Nephron progenitor cell (in vitro differentiated cells): ENCODE data around the gene RAD21L1.

Source experiments
- DNase-seq: peaks from one replicate; pipeline ENCODE4 v3.0.0; 2021
- H3K27ac Mint-ChIP-seq: 2 replicates; pipeline ENCODE4 v1.8.0; 2021; ENCODE audit warnings: mild to moderate bottlenecking, moderate library complexity, mixed read lengths
- H3K27me3 Mint-ChIP-seq: 2 replicates; pipeline ENCODE4 v1.8.0; 2021; ENCODE audit warnings: mild to moderate bottlenecking, low read depth, mixed read lengths; ENCODE audit not compliant: poor library complexity
- H3K36me3 Mint-ChIP-seq: 2 replicates; pipeline ENCODE4 v1.8.0; 2021; ENCODE audit warnings: low read depth, mixed read lengths
- H3K4me1 Mint-ChIP-seq: 2 replicates; pipeline ENCODE4 v1.8.0; 2021; ENCODE audit warnings: mixed read lengths
- H3K4me3 Mint-ChIP-seq: 2 replicates; pipeline ENCODE4 v1.8.0; 2021; ENCODE audit warnings: mild to moderate bottlenecking, moderate library complexity, mixed read lengths
- H3K9me3 Mint-ChIP-seq: 2 replicates; pipeline ENCODE4 v1.8.0; 2021; ENCODE audit warnings: mild to moderate bottlenecking, moderate library complexity, mixed read lengths
- TF ChIP-seq, protein P1 (sequence below): fragments of 200-600 bp; sonication (generic); IDR thresholded peaks from 2 replicates; pipeline ENCODE4 v1.5.0; 2021; ENCODE audit warnings: antibody characterized with exemption

RAD21L1 gene

GRCh38 chr20:1301031-1301529 is 75.2 kb downstream of the RAD21L1 start:
- DNase-seq = no peak
- H3K9me3 Mint-ChIP-seq = no peaks in the 10 kb centered on the region
- TF ChIP-seq, protein P1, sequence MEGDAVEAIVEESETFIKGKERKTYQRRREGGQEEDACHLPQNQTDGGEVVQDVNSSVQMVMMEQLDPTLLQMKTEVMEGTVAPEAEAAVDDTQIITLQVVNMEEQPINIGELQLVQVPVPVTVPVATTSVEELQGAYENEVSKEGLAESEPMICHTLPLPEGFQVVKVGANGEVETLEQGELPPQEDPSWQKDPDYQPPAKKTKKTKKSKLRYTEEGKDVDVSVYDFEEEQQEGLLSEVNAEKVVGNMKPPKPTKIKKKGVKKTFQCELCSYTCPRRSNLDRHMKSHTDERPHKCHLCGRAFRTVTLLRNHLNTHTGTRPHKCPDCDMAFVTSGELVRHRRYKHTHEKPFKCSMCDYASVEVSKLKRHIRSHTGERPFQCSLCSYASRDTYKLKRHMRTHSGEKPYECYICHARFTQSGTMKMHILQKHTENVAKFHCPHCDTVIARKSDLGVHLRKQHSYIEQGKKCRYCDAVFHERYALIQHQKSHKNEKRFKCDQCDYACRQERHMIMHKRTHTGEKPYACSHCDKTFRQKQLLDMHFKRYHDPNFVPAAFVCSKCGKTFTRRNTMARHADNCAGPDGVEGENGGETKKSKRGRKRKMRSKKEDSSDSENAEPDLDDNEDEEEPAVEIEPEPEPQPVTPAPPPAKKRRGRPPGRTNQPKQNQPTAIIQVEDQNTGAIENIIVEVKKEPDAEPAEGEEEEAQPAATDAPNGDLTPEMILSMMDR = no peak
- H3K27me3 Mint-ChIP-seq = peaks cover 12% of the 10 kb centered on the region
- no peaks in the 10 kb centered on the region for H3K36me3 Mint-ChIP-seq
- no peak overlapping the region for H3K4me3 Mint-ChIP-seq
- H3K4me1 Mint-ChIP-seq = peaks cover 22% of the 10 kb centered on the region
- H3K27ac Mint-ChIP-seq = no peak overlapping the region

- DNase-seq = no peak
- Mint-ChIP-seq H3K9me3 (no peaks in the 10 kb centered on the region), H3K4me1 (peaks cover 22% of the 10 kb centered on the region)
These were observed 77.1 kb downstream of the RAD21L1 start for GRCh38 chr20:1302685-1303541.

GRCh38 chr20:1304710-1305515 is 79.1 kb downstream of the RAD21L1 start:
- peak overlapping the region; percentile 37 for H3K4me3 Mint-ChIP-seq
- H3K4me1 Mint-ChIP-seq = peaks cover 36% of the 10 kb centered on the region
- DNase-seq = peak; percentile 26
- TF ChIP-seq, protein P1 = no peak
- peaks cover 6% of the 10 kb centered on the region for H3K27me3 Mint-ChIP-seq
- no peaks in the 10 kb centered on the region for H3K36me3 Mint-ChIP-seq
- H3K9me3 Mint-ChIP-seq = no peaks in the 10 kb centered on the region
- no peak overlapping the region for H3K27ac Mint-ChIP-seq

More at GRCh38 chr20:1302685-1303541, 77.1 kb downstream of the RAD21L1 start:
- peaks cover 12% of the 10 kb centered on the region for H3K27me3 Mint-ChIP-seq
- H3K4me3 Mint-ChIP-seq = no peak overlapping the region
- no peak overlapping the region for H3K27ac Mint-ChIP-seq
- H3K36me3 Mint-ChIP-seq = no peaks in the 10 kb centered on the region
- TF ChIP-seq, protein P1 = no peak
